ENCODE measurements around the gene CPSF7.
"Not testable (repeated sequence)": the region's sequence is repeated elsewhere in the genome, so short reads cannot be mapped to it uniquely, and the experiment has no call there.

CPSF7 gene

GRCh38 chr11:61437496-61437895, 7.7 kb upstream of the CPSF7 start:
- FAIRE-seq: no peak

- not testable (repeated sequence) for FAIRE-seq
Measured at GRCh38 chr11:61430839-61431238, 1.1 kb upstream of the CPSF7 start.

GRCh38 chr11:61429346-61429690, 457 bp downstream of the CPSF7 start:
- no peak for FAIRE-seq

- FAIRE-seq: no peak
Measured at GRCh38 chr11:61425367-61426131, 4.2 kb downstream of the CPSF7 start.

GRCh38 chr11:61422226-61422625, 7.5 kb downstream of the CPSF7 start:
- FAIRE-seq: no peak

GRCh38 chr11:61418136-61418535, 11.6 kb downstream of the CPSF7 start:
- FAIRE-seq: no peak

GRCh38 chr11:61417670-61418069, 12.1 kb downstream of the CPSF7 start:
- FAIRE-seq: no peak

- FAIRE-seq: no peak
Measured at GRCh38 chr11:61416941-61417340, 12.8 kb downstream of the CPSF7 start.

GRCh38 chr11:61415381-61415780, 14.4 kb downstream of the CPSF7 start:
- FAIRE-seq: no peak

GRCh38 chr11:61414547-61414946, 15.2 kb downstream of the CPSF7 start:
- no peak for FAIRE-seq

- no peak for FAIRE-seq
Measured at GRCh38 chr11:61413496-61413895, 16.3 kb downstream of the CPSF7 start.

GRCh38 chr11:61411589-61411988, 18.2 kb downstream of the CPSF7 start:
- no peak for FAIRE-seq

- FAIRE-seq: no peak
Measured at GRCh38 chr11:61406991-61407728, 22.6 kb downstream of the CPSF7 start.

- FAIRE-seq: no peak
Measured at GRCh38 chr11:61406067-61406466, 23.7 kb downstream of the CPSF7 start.

GRCh38 chr11:61404641-61405040, 25.1 kb downstream of the CPSF7 start:
- FAIRE-seq: no peak

- no peak for FAIRE-seq
Measured at GRCh38 chr11:61404103-61404502, 25.7 kb downstream of the CPSF7 start.

GRCh38 chr11:61403658-61404057, 26.1 kb downstream of the CPSF7 start:
- FAIRE-seq: no peak

- no peak for FAIRE-seq
Measured at GRCh38 chr11:61401573-61401972, 28.2 kb downstream of the CPSF7 start.

GRCh38 chr11:61401173-61401572, 28.6 kb downstream of the CPSF7 start:
- no peak for FAIRE-seq

GRCh38 chr11:61392981-61393595, 36.7 kb downstream of the CPSF7 start:
- no peak for FAIRE-seq

GRCh38 chr11:61390161-61390560, 39.6 kb downstream of the CPSF7 start:
- no peak for FAIRE-seq

- FAIRE-seq: no peak
Measured at GRCh38 chr11:61384271-61385242, 45.2 kb downstream of the CPSF7 start.

GRCh38 chr11:61383859-61384258, 45.9 kb downstream of the CPSF7 start:
- not testable (repeated sequence) for FAIRE-seq

Data from A204.1 (cell line).